ENCODE measurements around the gene AAK1.

GRCh38 chr2:69612200-69612599 is 31.3 kb downstream of the AAK1 start:
- TF ChIP-seq CTCF (IDR thresholded peaks at IDR 0.05), result no peak
- TF ChIP-seq POLR2A (IDR thresholded peaks at IDR 0.05), result no peak
- TF ChIP-seq POLR2AphosphoS5 (IDR thresholded peaks at IDR 0.05), result no peak

Data from breast epithelium (tissue), 3 donors.